Right lobe of liver (tissue), 4 donors: ENCODE data around the gene RCAN2.

Experiments used
- POLR2A ChIP-seq: fragments of 450-650 bp; IDR thresholded peaks from one replicate; pipeline ENCODE4 v1.6.1; 2017; ENCODE audit warnings: antibody characterized with exemption, mild to moderate bottlenecking
- TF ChIP-seq, protein P1 (sequence below), 4 donors: fragments of 200-600 bp in 3 of 4; fragments of 450-650 bp in 1 of 4; IDR thresholded peaks; one replicate each; pipeline versions ENCODE4 v1.5.1 to v1.8.0; 2016 to 2022; ENCODE audit warnings: antibody characterized with exemption in 4 of 4, mild to moderate bottlenecking in 2 of 4
- donor health status: DM: no; HTN: no; CAD: no.
- donor health status: DM: no; HTN: no; CAD: no.
- donor health status: DM: no; HTN: yes; CAD: no.

DNA sequence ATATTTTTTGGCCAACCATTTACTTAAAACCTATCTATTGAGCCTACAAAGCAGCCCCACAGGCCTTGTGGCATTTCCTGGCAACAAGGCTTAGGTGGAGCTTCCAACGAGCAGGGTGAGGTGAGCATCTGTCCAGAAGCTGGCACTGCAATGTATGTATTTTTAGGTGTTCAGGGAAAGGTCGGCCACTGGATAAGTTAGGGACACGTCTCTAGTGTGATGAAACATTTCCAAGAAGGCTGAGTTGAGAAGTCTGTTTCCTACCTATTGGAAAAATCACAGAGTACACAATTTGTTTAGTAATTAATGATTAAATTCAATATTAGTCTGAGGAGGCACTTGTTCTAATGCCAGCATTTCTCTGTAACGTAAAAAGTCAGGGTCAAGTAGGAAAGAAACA is 17.8 kb upstream of the RCAN2 start:
- TF ChIP-seq, protein P1, sequence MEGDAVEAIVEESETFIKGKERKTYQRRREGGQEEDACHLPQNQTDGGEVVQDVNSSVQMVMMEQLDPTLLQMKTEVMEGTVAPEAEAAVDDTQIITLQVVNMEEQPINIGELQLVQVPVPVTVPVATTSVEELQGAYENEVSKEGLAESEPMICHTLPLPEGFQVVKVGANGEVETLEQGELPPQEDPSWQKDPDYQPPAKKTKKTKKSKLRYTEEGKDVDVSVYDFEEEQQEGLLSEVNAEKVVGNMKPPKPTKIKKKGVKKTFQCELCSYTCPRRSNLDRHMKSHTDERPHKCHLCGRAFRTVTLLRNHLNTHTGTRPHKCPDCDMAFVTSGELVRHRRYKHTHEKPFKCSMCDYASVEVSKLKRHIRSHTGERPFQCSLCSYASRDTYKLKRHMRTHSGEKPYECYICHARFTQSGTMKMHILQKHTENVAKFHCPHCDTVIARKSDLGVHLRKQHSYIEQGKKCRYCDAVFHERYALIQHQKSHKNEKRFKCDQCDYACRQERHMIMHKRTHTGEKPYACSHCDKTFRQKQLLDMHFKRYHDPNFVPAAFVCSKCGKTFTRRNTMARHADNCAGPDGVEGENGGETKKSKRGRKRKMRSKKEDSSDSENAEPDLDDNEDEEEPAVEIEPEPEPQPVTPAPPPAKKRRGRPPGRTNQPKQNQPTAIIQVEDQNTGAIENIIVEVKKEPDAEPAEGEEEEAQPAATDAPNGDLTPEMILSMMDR (IDR thresholded peaks at IDR 0.05), result no peak
- no peak for TF ChIP-seq POLR2A
